ENCODE measurements around the gene ARHGAP29.

- TF ChIP-seq EZH2 (IDR thresholded peaks at IDR 0.05; ENCODE audit: low read depth, unreplicated experiment), result no peak
- TF ChIP-seq, protein P1, sequence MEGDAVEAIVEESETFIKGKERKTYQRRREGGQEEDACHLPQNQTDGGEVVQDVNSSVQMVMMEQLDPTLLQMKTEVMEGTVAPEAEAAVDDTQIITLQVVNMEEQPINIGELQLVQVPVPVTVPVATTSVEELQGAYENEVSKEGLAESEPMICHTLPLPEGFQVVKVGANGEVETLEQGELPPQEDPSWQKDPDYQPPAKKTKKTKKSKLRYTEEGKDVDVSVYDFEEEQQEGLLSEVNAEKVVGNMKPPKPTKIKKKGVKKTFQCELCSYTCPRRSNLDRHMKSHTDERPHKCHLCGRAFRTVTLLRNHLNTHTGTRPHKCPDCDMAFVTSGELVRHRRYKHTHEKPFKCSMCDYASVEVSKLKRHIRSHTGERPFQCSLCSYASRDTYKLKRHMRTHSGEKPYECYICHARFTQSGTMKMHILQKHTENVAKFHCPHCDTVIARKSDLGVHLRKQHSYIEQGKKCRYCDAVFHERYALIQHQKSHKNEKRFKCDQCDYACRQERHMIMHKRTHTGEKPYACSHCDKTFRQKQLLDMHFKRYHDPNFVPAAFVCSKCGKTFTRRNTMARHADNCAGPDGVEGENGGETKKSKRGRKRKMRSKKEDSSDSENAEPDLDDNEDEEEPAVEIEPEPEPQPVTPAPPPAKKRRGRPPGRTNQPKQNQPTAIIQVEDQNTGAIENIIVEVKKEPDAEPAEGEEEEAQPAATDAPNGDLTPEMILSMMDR (conservative IDR thresholded peaks at IDR 0.05; ENCODE audit: low read depth in 2 of 2), result no peak
- no peak for TF ChIP-seq NANOG (IDR thresholded peaks at IDR 0.05; ENCODE audit: borderline replicate concordance)
- no peak for TF ChIP-seq EZH2phosphoT487 (IDR thresholded peaks at IDR 0.05; ENCODE audit: unreplicated experiment)
- TF ChIP-seq CREB1 (CRISPR knock-in tag; IDR thresholded peaks at IDR 0.05; ENCODE audit: low read depth), result no peak
- TF ChIP-seq JUNB (IDR thresholded peaks at IDR 0.05; ENCODE audit: unreplicated experiment), result no peak
- TF ChIP-seq POLR2AphosphoS5 (IDR thresholded peaks at IDR 0.05; ENCODE audit: low read depth), result no peak
- TF ChIP-seq, protein P2, sequence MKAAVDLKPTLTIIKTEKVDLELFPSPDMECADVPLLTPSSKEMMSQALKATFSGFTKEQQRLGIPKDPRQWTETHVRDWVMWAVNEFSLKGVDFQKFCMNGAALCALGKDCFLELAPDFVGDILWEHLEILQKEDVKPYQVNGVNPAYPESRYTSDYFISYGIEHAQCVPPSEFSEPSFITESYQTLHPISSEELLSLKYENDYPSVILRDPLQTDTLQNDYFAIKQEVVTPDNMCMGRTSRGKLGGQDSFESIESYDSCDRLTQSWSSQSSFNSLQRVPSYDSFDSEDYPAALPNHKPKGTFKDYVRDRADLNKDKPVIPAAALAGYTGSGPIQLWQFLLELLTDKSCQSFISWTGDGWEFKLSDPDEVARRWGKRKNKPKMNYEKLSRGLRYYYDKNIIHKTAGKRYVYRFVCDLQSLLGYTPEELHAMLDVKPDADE (IDR thresholded peaks at IDR 0.05), result no peak
Measured at GRCh38 chr1:94281361-94282142, 44.2 kb upstream of the ARHGAP29 start.

All from GM23338 (cell line).